Measurements from ENCODE around the gene FRAS1.

- TF ChIP-seq CTCF (conservative IDR thresholded peaks at IDR 0.05; ENCODE audit: low read depth, low read length) (no peak), EZH2 (IDR thresholded peaks at IDR 0.05; ENCODE audit: low read length, unreplicated experiment) (no peak), EZH2phosphoT487 (IDR thresholded peaks at IDR 0.05; ENCODE audit: borderline replicate concordance, low read length) (no peak)
These were observed 300.0 kb downstream of the FRAS1 start for GRCh38 chr4:78357122-78357521.

Data from PC-3 (cell line).